ENCODE measurements around the gene TAL1. TPM values are rescaled to one million over a fixed set of nuclear protein-coding genes. Genes with fewer than 3 reads are reported as not detected.

Gene TAL1
- polyA plus RNA-seq, 4 donors, result 4.2 to 6.3 (median 4.7) TPM

GRCh38 chr1:47178654-47179016, 53.4 kb downstream of the TAL1 start:
- DNase-seq (ENCODE audit: low read depth in 4 of 4, low spot score in 3 of 4), result no peak

GRCh38 chr1:47178020-47178419, 54.0 kb downstream of the TAL1 start:
- no peak for DNase-seq (ENCODE audit: low read depth in 4 of 4, low spot score in 3 of 4)

GRCh38 chr1:47175227-47175934, 56.6 kb downstream of the TAL1 start:
- DNase-seq (ENCODE audit: low read depth in 4 of 4, low spot score in 3 of 4), result no peak

GRCh38 chr1:47174656-47175020, 57.4 kb downstream of the TAL1 start:
- no peak for DNase-seq (ENCODE audit: low read depth in 4 of 4, low spot score in 3 of 4)

- no peak for DNase-seq (ENCODE audit: low read depth in 4 of 4, low spot score in 3 of 4)
These were observed 59.2 kb downstream of the TAL1 start for GRCh38 chr1:47172782-47173181.

Other genes with a start within 250 kb of the TAL1 start
- 10 to 100 TPM in 3 of 4 donors, 1 to 10 TPM in 1; 8.2 to 13.4 (median 11.6) TPM for gene CYP4X1, start 208.6 kb downstream of the TAL1 start, polyA plus RNA-seq (ENCODE audit: insufficient read length in 4 of 4)
- gene CYP4Z1, start 165.0 kb downstream of the TAL1 start, polyA plus RNA-seq (ENCODE audit: insufficient read length in 4 of 4), result under 1 TPM; 0.19 to 0.77 (median 0.27) TPM
- 1 to 10 TPM; 5.1 to 7.8 (median 7.5) TPM for gene CYP4A22, start 94.8 kb downstream of the TAL1 start, polyA plus RNA-seq (ENCODE audit: insufficient read length in 4 of 4)
- 10 to 100 TPM; 39.5 to 60.3 (median 49.0) TPM for gene PDZK1IP1, start 42.2 kb downstream of the TAL1 start, polyA plus RNA-seq (ENCODE audit: insufficient read length in 4 of 4)
- 1 to 10 TPM; 7.9 to 9.2 (median 8.9) TPM for gene STIL, start 81.9 kb upstream of the TAL1 start, polyA plus RNA-seq (ENCODE audit: insufficient read length in 4 of 4)
- gene CMPK1, start 101.6 kb upstream of the TAL1 start, polyA plus RNA-seq (ENCODE audit: insufficient read length in 4 of 4), result 10 to 100 TPM; 66.3 to 83.9 (median 81.9) TPM
- gene FOXE3, start 184.1 kb upstream of the TAL1 start, polyA plus RNA-seq (ENCODE audit: insufficient read length in 4 of 4), result under 1 TPM in 3 of 4 donors, not detected in 1; 0.11 to 0.27 (median 0.26) TPM
- gene FOXD2, start 205.8 kb upstream of the TAL1 start, polyA plus RNA-seq (ENCODE audit: insufficient read length in 4 of 4), result 1 to 10 TPM; 5.6 to 9.6 (median 6.2) TPM